Caco-2 (cell line): ENCODE measurements around the gene TMPRSS11A. TPM values are rescaled to one million over a fixed set of nuclear protein-coding genes. Genes with fewer than 3 reads are reported as not detected.

Experiments used
- BruUV-seq: library from RNA; stranded (reverse); fragments of 400-500 nt; replicated peaks from 2 replicates; lab custom pipeline; 2021; lab: Mats Ljungman, UMichigan
- CTCF ChIA-PET: fragments of 300-600 bp; sonication (Branson Sonifier 250); formaldehyde crosslinking; loops from one replicate; lab custom pipeline; 2022; ENCODE audit warnings: antibody characterized with exemption; lab: Charles Lee
- POLR2A ChIA-PET: fragments of 300-600 bp; sonication (Branson Sonifier 250); formaldehyde crosslinking; loops from one replicate; lab custom pipeline; 2022; ENCODE audit warnings: antibody characterized with exemption; lab: Charles Lee
- DNase-seq, 2 experiments: peaks; one replicate each; pipeline versions ENCODE4 v3.0.0 to v3.0.0-alpha.2; 2020 to 2022
- H3K27me3 ChIP-seq: replicated peaks from 2 replicates; pipeline ENCODE4 v1.6.0; 2011; ENCODE audit warnings: low read length; ENCODE audit not compliant: control insufficient read depth, insufficient read depth
- H3K36me3 ChIP-seq: 2 replicates; pipeline ENCODE4 v1.5.1; 2011; ENCODE audit warnings: low read length; ENCODE audit not compliant: control insufficient read depth, insufficient read depth
- H3K4me1 ChIP-seq: fragments of 250-450 bp; sonication (Bioruptor Pico); 2 replicates; pipeline ENCODE4 v1.5.1; 2020; ENCODE audit warnings: mild to moderate bottlenecking
- H3K4me3 ChIP-seq: 2 replicates; pipeline ENCODE4 v1.5.1; 2011; ENCODE audit warnings: low read depth, mild to moderate bottlenecking, control low read depth, low read length
- H3K9me3 ChIP-seq: fragments of 250-450 bp; sonication (Bioruptor Pico); 2 replicates; pipeline ENCODE4 v1.5.1; 2020; ENCODE audit warnings: mild to moderate bottlenecking, moderate library complexity
- H3K27ac Mint-ChIP-seq: one replicate; pipeline ENCODE4 v1.8.0; 2022; ENCODE audit warnings: mixed read lengths; ENCODE audit not compliant: unreplicated experiment
- H3K27me3 Mint-ChIP-seq: one replicate; pipeline ENCODE4 v1.8.0; 2022; ENCODE audit warnings: mixed read lengths; ENCODE audit not compliant: insufficient read depth, unreplicated experiment
- H3K36me3 Mint-ChIP-seq: one replicate; pipeline ENCODE4 v1.8.0; 2022; ENCODE audit warnings: mild to moderate bottlenecking, mixed read lengths; ENCODE audit not compliant: insufficient read depth, unreplicated experiment
- H3K4me1 Mint-ChIP-seq: one replicate; pipeline ENCODE4 v1.8.0; 2022; ENCODE audit warnings: low read depth, mixed read lengths; ENCODE audit not compliant: unreplicated experiment
- H3K4me3 Mint-ChIP-seq: one replicate; pipeline ENCODE4 v1.8.0; 2022; ENCODE audit warnings: mild to moderate bottlenecking, moderate library complexity, mixed read lengths; ENCODE audit not compliant: unreplicated experiment
- H3K9me3 Mint-ChIP-seq: one replicate; pipeline ENCODE4 v1.8.0; 2022; ENCODE audit warnings: mixed read lengths; ENCODE audit not compliant: unreplicated experiment
- CTCF ChIP-seq, 2 experiments: fragments of 200-600 bp in 1 of 2; IDR thresholded peaks; 1 replicate in 1 of 2; 2 replicates in 1 of 2; pipeline versions ENCODE4 v1.5.1 to v1.8.0; 2011 to 2022; ENCODE audit warnings: antibody characterized with exemption in 1 of 2, control low read depth in 1 of 2, inconsistent platforms in 1 of 2, low read depth in 1 of 2, low read length in 1 of 2, mild to moderate bottlenecking in 1 of 2, moderate library complexity in 1 of 2; ENCODE audit not compliant: insufficient read depth in 1 of 2, severe bottlenecking in 1 of 2, unreplicated experiment in 1 of 2
- intact Hi-C: fragments of 100-400 bp; cut with micrococcal nuclease; formaldehyde crosslinking; loops from one replicate; pipeline ENCODE4 v1.10.0; 2022; ENCODE audit not compliant: unreplicated experiment
- total RNA-seq: library from RNA; stranded (reverse); gene quantifications from 2 replicates; pipeline ENCODE4 v1.2.3, GENCODE V29; 2022

Gene TMPRSS11A
- total RNA-seq, 1 experiment from 2014 or later, result not detected

GRCh38 chr4:67891645-67892044 is 71.6 kb downstream of the TMPRSS11A start:
- no peak for DNase-seq
- Histone ChIP-seq H3K27me3 (no peaks in the 10 kb centered on the region), H3K4me1 (no peaks in the 10 kb centered on the region), H3K36me3 (no peaks in the 10 kb centered on the region), H3K9me3 (no peaks in the 10 kb centered on the region), H3K4me3 (no peak overlapping the region)
- Mint-ChIP-seq H3K27me3 (no peaks in the 10 kb centered on the region), H3K27ac (no peak overlapping the region), H3K36me3 (no peaks in the 10 kb centered on the region), H3K9me3 (no peaks in the 10 kb centered on the region), H3K4me3 (no peak overlapping the region), H3K4me1 (no peaks in the 10 kb centered on the region)
- POLR2A ChIA-PET, result no interaction called here
- intact Hi-C loops, result no loop called here
- TF ChIP-seq CTCF (IDR thresholded peaks at IDR 0.05; ENCODE audit: insufficient read depth in 1 of 2, low read depth in 1 of 2, low read length in 1 of 2, severe bottlenecking in 1 of 2, unreplicated experiment in 1 of 2), result no peak
- BruUV-seq, result no TSS peak
- CTCF ChIA-PET, result no interaction called here

GRCh38 chr4:67886281-67886680 is 77.0 kb downstream of the TMPRSS11A start:
- no peaks in the 10 kb centered on the region for H3K9me3 ChIP-seq
- no peaks in the 10 kb centered on the region for H3K27me3 ChIP-seq
- BruUV-seq, result no TSS peak
- ChIA-PET CTCF (no interaction called here), POLR2A (no interaction called here)
- intact Hi-C loops, result no loop called here
- Mint-ChIP-seq H3K9me3 (no peaks in the 10 kb centered on the region), H3K27me3 (peaks cover 3% of the 10 kb centered on the region), H3K27ac (no peak overlapping the region), H3K36me3 (no peaks in the 10 kb centered on the region), H3K4me3 (no peak overlapping the region), H3K4me1 (no peaks in the 10 kb centered on the region)
- no peak overlapping the region for H3K4me3 ChIP-seq
- no peak for TF ChIP-seq CTCF (IDR thresholded peaks at IDR 0.05; ENCODE audit: insufficient read depth in 1 of 2, low read depth in 1 of 2, low read length in 1 of 2, severe bottlenecking in 1 of 2, unreplicated experiment in 1 of 2)
- H3K36me3 ChIP-seq, result no peaks in the 10 kb centered on the region
- H3K4me1 ChIP-seq, result no peaks in the 10 kb centered on the region
- no peak for DNase-seq

- H3K27me3 Mint-ChIP-seq, result peaks cover 3% of the 10 kb centered on the region
- H3K27me3 ChIP-seq, result no peaks in the 10 kb centered on the region
- no peak overlapping the region for H3K4me3 ChIP-seq
- POLR2A ChIA-PET, result no interaction called here
- no peak for TF ChIP-seq CTCF (IDR thresholded peaks at IDR 0.05; ENCODE audit: insufficient read depth in 1 of 2, low read depth in 1 of 2, low read length in 1 of 2, severe bottlenecking in 1 of 2, unreplicated experiment in 1 of 2)
- DNase-seq, result no peak
- intact Hi-C loops, result no loop called here
- no peaks in the 10 kb centered on the region for H3K36me3 ChIP-seq
- H3K9me3 Mint-ChIP-seq, result no peaks in the 10 kb centered on the region
- H3K4me3 Mint-ChIP-seq, result no peak overlapping the region
- H3K4me1 Mint-ChIP-seq, result no peaks in the 10 kb centered on the region
- CTCF ChIA-PET, result no interaction called here
- no TSS peak for BruUV-seq
- no peak overlapping the region for H3K27ac Mint-ChIP-seq
- H3K36me3 Mint-ChIP-seq, result no peaks in the 10 kb centered on the region
- no peaks in the 10 kb centered on the region for H3K9me3 ChIP-seq
- H3K4me1 ChIP-seq, result no peaks in the 10 kb centered on the region
These were observed 77.5 kb downstream of the TMPRSS11A start for GRCh38 chr4:67885762-67886161.
